ENCODE data around the gene PAX3. TPM values are rescaled to one million over a fixed set of nuclear protein-coding genes. Genes with fewer than 3 reads are reported as not detected.

Gene PAX3
- total and polyA plus RNA-seq, 2 of the 13 experiments (the other 11 are each of a cell fraction or from before 2014, with no cell fraction given): 0.07 TPM; not detected in 1

GRCh38 chr2:222289278-222290160 is 9.3 kb downstream of the PAX3 start:
- no peak for FAIRE-seq
- WGBS (ENCODE audit: low lambda C conversion rate): 44% methylated on average over 30 of the region's 30 CpGs
- intact Hi-C loops (cut with micrococcal nuclease; ENCODE audit: unreplicated experiment) (no loop called here), in situ Hi-C loops (cut with HindIII; ENCODE audit: extremely low pct_ligation_motif_present, low pct_unique_long_range_greater_than_20kb) (no loop called here)
- DNase-seq (ENCODE audit: low spot score): no peak
- Histone ChIP-seq H3K4me2 (ENCODE audit: low read depth, low read length) (no peak overlapping the region), H3K4me3 (replicated peaks in 1 of 3; ENCODE audit: insufficient read depth in 1 of 3, low read depth in 2 of 3, low read length in 3 of 3) (no peak overlapping the region), H3K4me1 (ENCODE audit: insufficient read depth, low read length) (no peaks in the 10 kb centered on the region), H3K27ac (ENCODE audit: extremely low read length, insufficient read depth, low read length) (no peak overlapping the region), H3K9me3 (ENCODE audit: low read length) (no peaks in the 10 kb centered on the region), H3K27me3 (ENCODE audit: control insufficient read depth in 1 of 2, insufficient read depth in 2 of 2, low read length in 2 of 2) (peaks cover 12 to 61% of the 10 kb centered on the region in 2 experiments; a peak in 4 of 5 replicates), H3K9ac (ENCODE audit: insufficient read depth, low read depth, low read length) (no peak overlapping the region), H3K79me2 (ENCODE audit: insufficient read depth, low read length) (no peaks in the 10 kb centered on the region), H2AFZ (ENCODE audit: low read length) (no peak overlapping the region), H4K20me1 (ENCODE audit: insufficient read depth, low read length) (no peaks in the 10 kb centered on the region; the same call in 1 of the 2 replicates), H3K36me3 (replicated peaks in 1 of 2; ENCODE audit: control insufficient read depth in 1 of 2, insufficient read depth in 2 of 2, low read length in 2 of 2) (no peaks in the 10 kb centered on the region)
- ChIA-PET CTCF (ENCODE audit: low intra/inter-chr PET ratio, low total read pairs) (no interaction called here), POLR2A (no interaction called here)
- BruUV-seq (replicated peaks): no TSS peak
- ATAC-seq: no peak
- TF ChIP-seq ZBTB43 (CRISPR knock-in tag; conservative IDR thresholded peaks at IDR 0.05) (no peak), ZC3H13 (CRISPR knock-in tag; IDR thresholded peaks at IDR 0.05) (no peak), KMT2A (CRISPR knock-in tag; IDR thresholded peaks at IDR 0.05) (no peak), SIN3A (IDR thresholded peaks at IDR 0.05; ENCODE audit: borderline replicate concordance, low read depth, low read length) (no peak), HIC2 (CRISPR knock-in tag; IDR thresholded peaks at IDR 0.05; ENCODE audit: low read depth) (no peak), PRDM4 (CRISPR knock-in tag; IDR thresholded peaks at IDR 0.05; ENCODE audit: borderline replicate concordance) (no peak), ZBTB3 (CRISPR knock-in tag; IDR thresholded peaks at IDR 0.05; ENCODE audit: borderline replicate concordance, low read depth) (no peak), ZNF703 (CRISPR knock-in tag; IDR thresholded peaks at IDR 0.05; ENCODE audit: borderline replicate concordance) (no peak), FOSL1 (CRISPR knock-in tag; IDR thresholded peaks at IDR 0.05; ENCODE audit: borderline replicate concordance) (no peak), PLSCR1 (CRISPR knock-in tag; IDR thresholded peaks at IDR 0.05; ENCODE audit: borderline replicate concordance) (no peak), FOXA3 (CRISPR knock-in tag; IDR thresholded peaks at IDR 0.05) (no peak), ZNF546 (CRISPR knock-in tag; conservative IDR thresholded peaks at IDR 0.05) (no peak), MTERF4 (CRISPR knock-in tag; IDR thresholded peaks at IDR 0.05) (no peak)
